CD8-positive, alpha-beta memory T cell (primary cell): ENCODE measurements around the gene SUPT5H. TPM values are rescaled to one million over a fixed set of nuclear protein-coding genes. Genes with fewer than 3 reads are reported as not detected.
A peak's percentile ranks its signal among the peaks of the same experiment; 100 is the strongest.

Source experiments
- CTCF ChIA-PET: fragments of 350-600 bp; sonication (Branson Sonifier 250); formaldehyde crosslinking; loops from one replicate; lab custom pipeline; 2021; ENCODE audit warnings: antibody characterized with exemption; lab: Charles Lee
- POLR2A ChIA-PET: fragments of 350-600 bp; sonication (Branson Sonifier 250); formaldehyde crosslinking; loops from one replicate; lab custom pipeline; 2021; ENCODE audit warnings: antibody characterized with exemption; lab: Charles Lee
- DNase-seq, 5 donors: peaks; one replicate each; pipeline versions ENCODE4 v3.0.0 to v3.0.0-alpha.2; 2020 to 2022; ENCODE audit warnings: mixed read lengths in 1 of 5
- H3K27ac ChIP-seq: one replicate; pipeline ENCODE4 v1.7.0; 2013; ENCODE audit warnings: low read depth, mild to moderate bottlenecking, low read length, moderate library complexity
- H3K27me3 ChIP-seq: 2 replicates; pipeline ENCODE4 v1.7.0; 2013; ENCODE audit warnings: low read length, mild to moderate bottlenecking; ENCODE audit not compliant: insufficient read depth, poor library complexity, severe bottlenecking
- H3K36me3 ChIP-seq: 2 replicates; pipeline ENCODE4 v1.7.0; 2013; ENCODE audit warnings: mild to moderate bottlenecking, low read length, moderate library complexity; ENCODE audit not compliant: insufficient read depth
- H3K4me1 ChIP-seq: 2 replicates; pipeline ENCODE4 v1.7.0; 2013; ENCODE audit warnings: mild to moderate bottlenecking, low read length, moderate library complexity; ENCODE audit not compliant: insufficient read depth
- H3K4me3 ChIP-seq: 2 replicates; pipeline ENCODE4 v1.7.0; 2013; ENCODE audit warnings: mild to moderate bottlenecking, low read length
- H3K9me3 ChIP-seq: 2 replicates; pipeline ENCODE4 v1.7.0; 2013; ENCODE audit warnings: mild to moderate bottlenecking, low read length
- H3K27ac Mint-ChIP-seq, 8 donors: one replicate each; pipeline ENCODE4 v1.8.0; 2020 to 2021; ENCODE audit warnings: mixed read lengths in 8 of 8, mild to moderate bottlenecking in 6 of 8, inconsistent platforms in 3 of 8, moderate library complexity in 3 of 8
- H3K27me3 Mint-ChIP-seq, 2 donors: one replicate each; pipeline ENCODE4 v1.8.0; 2020 to 2021; ENCODE audit warnings: mixed read lengths in 2 of 2, mild to moderate bottlenecking in 1 of 2, moderate library complexity in 1 of 2
- H3K36me3 Mint-ChIP-seq, 3 donors: one replicate each; pipeline ENCODE4 v1.8.0; 2020 to 2021; ENCODE audit warnings: mixed read lengths in 3 of 3, inconsistent platforms in 1 of 3, mild to moderate bottlenecking in 1 of 3
- H3K4me1 Mint-ChIP-seq, 3 donors: one replicate each; pipeline ENCODE4 v1.8.0; 2020 to 2021; ENCODE audit warnings: mixed read lengths in 3 of 3, inconsistent platforms in 1 of 3, mild to moderate bottlenecking in 1 of 3
- H3K4me3 Mint-ChIP-seq, 7 donors: one replicate each; pipeline ENCODE4 v1.8.0; 2020 to 2021; ENCODE audit warnings: mixed read lengths in 7 of 7, mild to moderate bottlenecking in 6 of 7, moderate library complexity in 4 of 7, inconsistent platforms in 2 of 7
- H3K9me3 Mint-ChIP-seq, 5 donors: one replicate each; pipeline ENCODE4 v1.8.0; 2020 to 2022; ENCODE audit warnings: mixed read lengths in 5 of 5, mild to moderate bottlenecking in 3 of 5, moderate library complexity in 2 of 5, inconsistent platforms in 1 of 5
- polyA plus RNA-seq: library from polyadenylated mRNA; unstranded; fragments of 300-500 nt; fragmentation: Illumina TruSeq; gene quantifications from one replicate; pipeline ENCODE4 v1.2.3, GENCODE V29; 2021
- total RNA-seq, 2 experiments: library from RNA; stranded (reverse); gene quantifications; one replicate each; pipeline ENCODE4 v1.2.3, GENCODE V29; 2021

Gene SUPT5H
- total and polyA plus RNA-seq, 3 experiments from 2014 or later = 115 to 196 (median 190) TPM

GRCh38 chr19:39428283-39429112, 16.9 kb upstream of the SUPT5H start:
- Mint-ChIP-seq H3K27me3 (peaks cover 0 to 2% of the 10 kb centered on the region in 2 donors), H3K4me1 (peaks cover 12 to 25% (median 12%) of the 10 kb centered on the region in 3 donors), H3K27ac (peak overlapping the region in 1 of 8 donors; percentile 94), H3K4me3 (no peak overlapping the region), H3K36me3 (peaks cover 0 to 36% (median 5%) of the 10 kb centered on the region in 3 donors), H3K9me3 (no peaks in the 10 kb centered on the region)
- peaks cover 13% of the 10 kb centered on the region for H3K36me3 ChIP-seq
- DNase-seq = no peak
- H3K4me3 ChIP-seq = no peak overlapping the region
- H3K9me3 ChIP-seq = no peaks in the 10 kb centered on the region
- H3K27me3 ChIP-seq = no peaks in the 10 kb centered on the region
- H3K4me1 ChIP-seq = peaks cover 1% of the 10 kb centered on the region
- ChIA-PET CTCF (interaction anchor here (3.0 kb wide), 1 partner anchor 17 kb away, joined by 10 read pairs; the partner anchor contains the start of gene PLEKHG2), POLR2A (no interaction called here)
- H3K27ac ChIP-seq = no peak overlapping the region

- Mint-ChIP-seq H3K4me1 (peaks cover 30 to 47% (median 35%) of the 10 kb centered on the region in 3 donors), H3K9me3 (peaks cover 0 to 2% (median 0%) of the 10 kb centered on the region in 5 donors), H3K27me3 (peaks cover 0 to 4% of the 10 kb centered on the region in 2 donors), H3K27ac (peak overlapping the region; percentile 17 to 95 (median 82)), H3K36me3 (peaks cover 6 to 45% (median 13%) of the 10 kb centered on the region in 3 donors), H3K4me3 (peak overlapping the region in 5 of 7 donors; percentile 8 to 64 (median 19))
- H3K9me3 ChIP-seq = no peaks in the 10 kb centered on the region
- H3K4me1 ChIP-seq = peaks cover 20% of the 10 kb centered on the region
- POLR2A ChIA-PET = interaction anchor here (1.8 kb wide), 1 partner anchor 39 kb away, joined by 9 read pairs; the partner anchor contains the start of genes MED29 and PAF1
- H3K36me3 ChIP-seq = peaks cover 27% of the 10 kb centered on the region
- DNase-seq = peak in 4 of 5 donors; percentile 53 to 88 (median 68)
- no peaks in the 10 kb centered on the region for H3K27me3 ChIP-seq
- peak overlapping the region; percentile 62 for H3K27ac ChIP-seq
- no peak overlapping the region for H3K4me3 ChIP-seq
- CTCF ChIA-PET = interaction anchor here (1.6 kb wide), 1 partner anchor 19 kb away, joined by 3 read pairs; the partner anchor contains the start of gene PLEKHG2
Measured at GRCh38 chr19:39430675-39431593, 14.4 kb upstream of the SUPT5H start.

GRCh38 chr19:39432677-39433025, 12.7 kb upstream of the SUPT5H start:
- Mint-ChIP-seq H3K27ac (peak overlapping the region in 7 of 8 donors; percentile 14 to 96 (median 62)), H3K4me3 (peak overlapping the region in 3 of 7 donors; percentile 12 to 70 (median 37)), H3K9me3 (peaks cover 0 to 2% (median 0%) of the 10 kb centered on the region in 5 donors), H3K36me3 (peaks cover 6 to 45% (median 13%) of the 10 kb centered on the region in 3 donors), H3K4me1 (peaks cover 39 to 58% (median 44%) of the 10 kb centered on the region in 3 donors), H3K27me3 (peaks cover 0 to 8% of the 10 kb centered on the region in 2 donors)
- Histone ChIP-seq H3K27ac (no peak overlapping the region), H3K9me3 (no peaks in the 10 kb centered on the region), H3K4me1 (peaks cover 28% of the 10 kb centered on the region), H3K4me3 (no peak overlapping the region), H3K36me3 (peaks cover 27% of the 10 kb centered on the region), H3K27me3 (no peaks in the 10 kb centered on the region)
- ChIA-PET POLR2A (interaction anchor here (1.0 kb wide), 1 partner anchor 13 kb away, joined by 3 read pairs; the partner anchor contains the start of gene SUPT5H), CTCF (interaction anchor here (1.2 to 1.6 kb wide), 3 partner anchors 21 to 35 kb away, joined by 3 to 4 read pairs (median 3); partner anchors contain the start of gene PLEKHG2)
- no peak for DNase-seq

DNA sequence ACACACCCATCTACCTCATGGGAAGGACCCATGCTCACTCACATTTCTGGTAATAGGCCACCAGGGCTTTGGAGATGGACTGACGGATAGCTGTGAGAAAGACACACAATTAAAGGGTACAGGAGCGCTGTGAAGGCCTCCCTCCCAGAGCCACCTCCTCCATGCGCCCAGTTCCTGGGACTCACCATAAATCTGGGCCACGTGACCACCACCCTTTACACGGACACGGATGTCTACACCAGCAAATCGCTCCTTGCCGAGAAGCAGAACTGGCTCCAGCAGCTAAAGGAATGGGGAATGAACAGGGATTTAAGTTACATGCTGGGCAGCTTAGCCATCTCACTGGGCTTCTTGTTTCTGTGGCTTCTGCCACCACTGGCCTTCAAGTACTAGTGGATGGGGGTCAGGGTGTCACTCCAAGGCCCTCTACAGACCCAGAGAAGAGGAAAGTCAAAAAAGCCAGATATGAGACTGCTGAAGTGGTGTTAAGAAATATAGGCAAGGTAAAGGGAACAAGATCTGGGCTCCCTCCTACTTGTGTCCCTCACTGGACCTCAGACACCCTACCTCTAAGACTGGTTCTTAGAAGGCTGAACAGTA, 11.8 kb upstream of the SUPT5H start:
- peaks cover 39 to 58% (median 44%) of the 10 kb centered on the region in 3 donors for H3K4me1 Mint-ChIP-seq

GRCh38 chr19:39434123-39435076, 11.0 kb upstream of the SUPT5H start:
- Mint-ChIP-seq H3K9me3 (peaks cover 0 to 2% (median 0%) of the 10 kb centered on the region in 5 donors), H3K4me3 (peak overlapping the region; percentile 70 to 100 (median 99)), H3K27me3 (peaks cover 0 to 8% of the 10 kb centered on the region in 2 donors), H3K36me3 (peaks cover 6 to 45% (median 13%) of the 10 kb centered on the region in 3 donors), H3K4me1 (peaks cover 39 to 58% (median 44%) of the 10 kb centered on the region in 3 donors), H3K27ac (peak overlapping the region; percentile 27 to 100 (median 96))
- Histone ChIP-seq H3K4me1 (peaks cover 28% of the 10 kb centered on the region), H3K4me3 (peak overlapping the region; percentile 91), H3K27me3 (no peaks in the 10 kb centered on the region), H3K27ac (peak overlapping the region; percentile 96), H3K36me3 (peaks cover 27% of the 10 kb centered on the region), H3K9me3 (no peaks in the 10 kb centered on the region)
- ChIA-PET POLR2A (interaction anchor here (1.2 to 2.7 kb wide), 15 partner anchors 8 to 98 kb away, joined by 3 to 82 read pairs (median 9); partner anchors contain the start of genes GMFG, MED29, PAF1 and PLEKHG2), CTCF (interaction anchor here (1.0 to 2.0 kb wide), 12 partner anchors 8 to 105 kb away, joined by 3 to 25 read pairs (median 6); partner anchors contain the start of genes EID2B, MED29, PAF1 and PLEKHG2)
- no peak for DNase-seq

More for the DNA sequence above, 11.8 kb upstream of the SUPT5H start:
- Histone ChIP-seq H3K4me1 (peaks cover 28% of the 10 kb centered on the region), H3K9me3 (no peaks in the 10 kb centered on the region), H3K4me3 (no peak overlapping the region), H3K27me3 (no peaks in the 10 kb centered on the region), H3K36me3 (peaks cover 27% of the 10 kb centered on the region), H3K27ac (no peak overlapping the region)
- Mint-ChIP-seq H3K27ac (peak overlapping the region; percentile 27 to 99 (median 74)), H3K36me3 (peaks cover 6 to 45% (median 13%) of the 10 kb centered on the region in 3 donors), H3K4me3 (peak overlapping the region; percentile 41 to 100 (median 70)), H3K27me3 (peaks cover 0 to 8% of the 10 kb centered on the region in 2 donors), H3K9me3 (peaks cover 0 to 2% (median 0%) of the 10 kb centered on the region in 5 donors)
- ChIA-PET CTCF (interaction anchor here (1.2 to 1.5 kb wide), 2 partner anchors 29 to 36 kb away, joined by 3 read pairs; no protein-coding TSS in a partner anchor), POLR2A (interaction anchor here (0.6 to 2.7 kb wide), 5 partner anchors 12 to 124 kb away, joined by 3 to 19 read pairs (median 3); partner anchors contain the start of genes PLEKHG2 and SUPT5H)
- DNase-seq = no peak
